ENCODE results near the gene LRRK1.

Gene LRRK1

GRCh38 chr15:100911086-100911485 lies 8.1 kb upstream of the LRRK1 start:
- no peak for TF ChIP-seq CTCF (IDR thresholded peaks at IDR 0.05; ENCODE audit: insufficient read depth, missing control alignments)
- DNase-seq (ENCODE audit: insufficient read length, low spot score) (no peak), FAIRE-seq (no peak)

- FAIRE-seq (no peak), DNase-seq (ENCODE audit: insufficient read length, low spot score) (no peak)
- no peak for TF ChIP-seq CTCF (IDR thresholded peaks at IDR 0.05; ENCODE audit: insufficient read depth, missing control alignments)
Measured at GRCh38 chr15:100913961-100914360, 5.2 kb upstream of the LRRK1 start.

- TF ChIP-seq CTCF (IDR thresholded peaks at IDR 0.05; ENCODE audit: insufficient read depth, missing control alignments): no peak
- no peak for DNase-seq (ENCODE audit: insufficient read length, low spot score)
- FAIRE-seq: no peak
Measured at GRCh38 chr15:100914876-100915275, 4.3 kb upstream of the LRRK1 start.

- DNase-seq (ENCODE audit: insufficient read length, low spot score) (peak; percentile 65), FAIRE-seq (no peak)
- peak; percentile 78 for TF ChIP-seq CTCF (IDR thresholded peaks at IDR 0.05; ENCODE audit: insufficient read depth, missing control alignments)
Measured at GRCh38 chr15:100918034-100918689, 995 bp upstream of the LRRK1 start.

- no peak for DNase-seq (ENCODE audit: insufficient read length, low spot score)
- FAIRE-seq: no peak
- no peak for TF ChIP-seq CTCF (IDR thresholded peaks at IDR 0.05; ENCODE audit: insufficient read depth, missing control alignments)
Measured at GRCh38 chr15:100919481-100920405, 586 bp downstream of the LRRK1 start.

- TF ChIP-seq CTCF (IDR thresholded peaks at IDR 0.05; ENCODE audit: insufficient read depth, missing control alignments): no peak
- FAIRE-seq (no peak), DNase-seq (ENCODE audit: insufficient read length, low spot score) (no peak)
Measured at GRCh38 chr15:100920516-100921135, 1.5 kb downstream of the LRRK1 start.
